HepG2 (cell line): ENCODE results near the gene KNG1. TPM values are rescaled to one million over a fixed set of nuclear protein-coding genes. Genes with fewer than 3 reads are reported as not detected.
A peak's percentile ranks its signal among the peaks of the same experiment; 100 is the strongest.

Experiments used
- CREM ChIP-seq, 2 experiments: sonication (generic) in 1 of 2; formaldehyde crosslinking in 1 of 2; IDR thresholded peaks; 2 replicates each; pipeline versions ENCODE4 v1.4.0 to v1.6.1; 2016 to 2020; ENCODE audit warnings: antibody characterized with exemption in 1 of 2, mild to moderate bottlenecking in 1 of 2, missing genetic modification reagents in 1 of 2
- ISL2 ChIP-seq: sonication (generic); formaldehyde crosslinking; IDR thresholded peaks from 2 replicates; pipeline ENCODE4 v1.5.0; 2020; ENCODE audit warnings: missing genetic modification reagents
- MIXL1 ChIP-seq: IDR thresholded peaks from 2 replicates; pipeline ENCODE4 v1.6.1; 2016
- NFYC ChIP-seq: IDR thresholded peaks from 2 replicates; pipeline ENCODE4 v1.6.1; 2016; ENCODE audit warnings: missing genetic modification reagents, missing compliant biosample characterization
- POLR2AphosphoS2 ChIP-seq: IDR thresholded peaks from 2 replicates; pipeline ENCODE4 v1.6.1; 2011; ENCODE audit warnings: low read depth, low read length, improper control_type of control experiment
- TP53 ChIP-seq: sonication (generic); formaldehyde crosslinking; conservative IDR thresholded peaks from 2 replicates; pipeline ENCODE4 v1.4.0; 2020; ENCODE audit warnings: missing genetic modification reagents
- YEATS4 ChIP-seq: sonication (generic); formaldehyde crosslinking; IDR thresholded peaks from 2 replicates; pipeline ENCODE4 v1.4.0; 2020; ENCODE audit warnings: missing genetic modification reagents, borderline replicate concordance
- ZC3H4 ChIP-seq: sonication (generic); formaldehyde crosslinking; IDR thresholded peaks from 2 replicates; pipeline ENCODE4 v1.4.0; 2020; ENCODE audit warnings: missing genetic modification reagents, borderline replicate concordance
- ZNF569 ChIP-seq: sonication (generic); formaldehyde crosslinking; IDR thresholded peaks from 2 replicates; pipeline ENCODE4 v1.5.0; 2020; ENCODE audit warnings: mild to moderate bottlenecking, missing genetic modification reagents, moderate library complexity, borderline replicate concordance
- ZZZ3 ChIP-seq: sonication (generic); formaldehyde crosslinking; IDR thresholded peaks from 2 replicates; pipeline ENCODE4 v1.4.0; 2020; ENCODE audit warnings: missing genetic modification reagents, mild to moderate bottlenecking, borderline replicate concordance
- polyA plus RNA-seq, 8 experiments: library from polyadenylated mRNA; depleted of rRNA in 3 of 8; stranded (reverse) in 7 of 8; unstranded in 1 of 8; fragments of >200 nt; fragmentation: Illumina TruSeq in 4 of 8; extraction: Trizol in 4 of 8; gene quantifications; 2 replicates each; pipeline versions ENCODE4 v1.2.1 to v1.2.3, GENCODE V29; 2011 to 2016; ENCODE audit warnings: low read depth in 4 of 8, missing spikeins in 1 of 8, mixed read lengths in 1 of 8; ENCODE audit not compliant: insufficient read depth in 1 of 8
- total RNA-seq, 5 experiments: library from RNA; depleted of rRNA; stranded (reverse); fragments of >200 nt; fragmentation: Illumina TruSeq; extraction: Trizol; gene quantifications; 2 replicates each; pipeline ENCODE4 v1.2.3, GENCODE V29; 2016; ENCODE audit warnings: low read depth in 1 of 5
- TF ChIP-seq, protein P1 (sequence below), 2 experiments: sonication (generic) in 1 of 2; formaldehyde crosslinking in 1 of 2; IDR thresholded peaks; 2 replicates each; pipeline versions ENCODE4 v1.4.0 to v1.6.1; 2018 to 2020; ENCODE audit warnings: missing genetic modification reagents in 2 of 2, borderline replicate concordance in 1 of 2, low read depth in 1 of 2, mild to moderate bottlenecking in 1 of 2, missing biosample characterization in 1 of 2
- TF ChIP-seq, protein P2 (sequence below): sonication (generic); formaldehyde crosslinking; IDR thresholded peaks from 2 replicates; pipeline ENCODE4 v1.4.0; 2020; ENCODE audit warnings: low read depth, mild to moderate bottlenecking, missing genetic modification reagents
- TF ChIP-seq, protein P3 (sequence below): sonication (generic); formaldehyde crosslinking; IDR thresholded peaks from 2 replicates; pipeline ENCODE4 v1.5.0; 2020; ENCODE audit warnings: missing genetic modification reagents, mild to moderate bottlenecking, borderline replicate concordance
- TF ChIP-seq, protein P4 (sequence below), 2 experiments: fragments of 450-650 bp in 1 of 2; sonication (generic) in 1 of 2; formaldehyde crosslinking in 1 of 2; IDR thresholded peaks; 2 replicates each; pipeline versions ENCODE4 v1.6.1 to v1.8.0; 2016 to 2022; ENCODE audit warnings: antibody characterized with exemption in 1 of 2, mild to moderate bottlenecking in 1 of 2, missing genetic modification reagents in 1 of 2

KNG1 gene
- total and polyA plus RNA-seq, 2 of the 13 experiments (the other 11 are each of a cell fraction or from before 2014, with no cell fraction given) = 6.5 to 7.0 TPM

DNA sequence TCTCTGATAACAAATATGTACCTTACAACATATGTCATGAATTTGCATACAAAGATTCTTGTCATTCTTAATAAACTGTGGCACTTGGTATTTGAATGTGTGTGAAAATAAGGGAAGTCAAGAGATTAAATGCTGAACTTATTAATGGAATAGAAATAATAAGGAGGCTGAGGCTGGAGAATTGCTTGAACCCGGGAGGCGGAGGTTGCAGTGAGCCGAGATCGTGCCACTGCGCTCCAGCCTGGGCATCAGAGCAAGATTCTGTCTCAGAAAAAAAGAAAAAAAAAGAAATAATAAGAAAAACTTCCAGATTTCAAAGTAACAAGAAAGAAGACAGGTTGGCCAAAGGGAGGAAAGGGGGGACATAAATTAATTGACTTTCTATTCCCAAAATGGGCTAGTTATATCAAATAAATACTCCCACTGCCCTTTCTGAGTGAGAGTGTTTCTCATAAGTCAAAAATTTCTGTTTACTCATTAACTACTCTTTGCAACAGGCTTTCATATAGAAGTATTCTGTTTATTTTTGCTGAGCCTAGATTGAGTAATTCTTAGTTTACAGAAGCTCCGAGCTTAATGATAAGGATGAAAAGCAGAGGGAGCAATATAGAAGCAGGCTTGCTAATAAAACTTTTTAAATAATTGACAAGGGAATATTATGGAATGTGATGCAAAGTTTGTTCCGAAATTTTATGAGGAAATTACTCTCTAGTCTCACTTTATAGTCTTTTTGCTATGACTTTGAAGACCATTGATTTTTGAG lies 25.6 kb downstream of the KNG1 start (continued):
- TF ChIP-seq ZNF569 (CRISPR knock-in tag) (no peak), ZZZ3 (no peak), YEATS4 (CRISPR knock-in tag) (no peak), ISL2 (CRISPR knock-in tag) (peak; percentile 82), ZC3H4 (CRISPR knock-in tag) (no peak), TP53 (CRISPR knock-in tag) (no peak), NFYC (CRISPR knock-in tag) (no peak), POLR2AphosphoS2 (no peak), CREM (IDR thresholded peaks at IDR 0.05) (peak; percentile 55), CREM (CRISPR knock-in tag; IDR thresholded peaks at IDR 0.05) (no peak), MIXL1 (CRISPR knock-in tag) (peak; percentile 82; the same call in 1 of the 2 replicates)
- TF ChIP-seq, protein P1, sequence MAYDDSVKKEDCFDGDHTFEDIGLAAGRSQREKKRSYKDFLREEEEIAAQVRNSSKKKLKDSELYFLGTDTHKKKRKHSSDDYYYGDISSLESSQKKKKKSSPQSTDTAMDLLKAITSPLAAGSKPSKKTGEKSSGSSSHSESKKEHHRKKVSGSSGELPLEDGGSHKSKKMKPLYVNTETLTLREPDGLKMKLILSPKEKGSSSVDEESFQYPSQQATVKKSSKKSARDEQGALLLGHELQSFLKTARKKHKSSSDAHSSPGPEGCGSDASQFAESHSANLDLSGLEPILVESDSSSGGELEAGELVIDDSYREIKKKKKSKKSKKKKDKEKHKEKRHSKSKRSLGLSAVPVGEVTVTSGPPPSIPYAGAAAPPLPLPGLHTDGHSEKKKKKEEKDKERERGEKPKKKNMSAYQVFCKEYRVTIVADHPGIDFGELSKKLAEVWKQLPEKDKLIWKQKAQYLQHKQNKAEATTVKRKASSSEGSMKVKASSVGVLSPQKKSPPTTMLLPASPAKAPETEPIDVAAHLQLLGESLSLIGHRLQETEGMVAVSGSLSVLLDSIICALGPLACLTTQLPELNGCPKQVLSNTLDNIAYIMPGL (CRISPR knock-in tag; IDR thresholded peaks at IDR 0.05; ENCODE audit: borderline replicate concordance in 1 of 2, low read depth in 1 of 2) = no peak
- TF ChIP-seq, protein P2, sequence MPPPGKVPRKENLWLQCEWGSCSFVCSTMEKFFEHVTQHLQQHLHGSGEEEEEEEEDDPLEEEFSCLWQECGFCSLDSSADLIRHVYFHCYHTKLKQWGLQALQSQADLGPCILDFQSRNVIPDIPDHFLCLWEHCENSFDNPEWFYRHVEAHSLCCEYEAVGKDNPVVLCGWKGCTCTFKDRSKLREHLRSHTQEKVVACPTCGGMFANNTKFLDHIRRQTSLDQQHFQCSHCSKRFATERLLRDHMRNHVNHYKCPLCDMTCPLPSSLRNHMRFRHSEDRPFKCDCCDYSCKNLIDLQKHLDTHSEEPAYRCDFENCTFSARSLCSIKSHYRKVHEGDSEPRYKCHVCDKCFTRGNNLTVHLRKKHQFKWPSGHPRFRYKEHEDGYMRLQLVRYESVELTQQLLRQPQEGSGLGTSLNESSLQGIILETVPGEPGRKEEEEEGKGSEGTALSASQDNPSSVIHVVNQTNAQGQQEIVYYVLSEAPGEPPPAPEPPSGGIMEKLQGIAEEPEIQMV (CRISPR knock-in tag) = no peak
- TF ChIP-seq, protein P3, sequence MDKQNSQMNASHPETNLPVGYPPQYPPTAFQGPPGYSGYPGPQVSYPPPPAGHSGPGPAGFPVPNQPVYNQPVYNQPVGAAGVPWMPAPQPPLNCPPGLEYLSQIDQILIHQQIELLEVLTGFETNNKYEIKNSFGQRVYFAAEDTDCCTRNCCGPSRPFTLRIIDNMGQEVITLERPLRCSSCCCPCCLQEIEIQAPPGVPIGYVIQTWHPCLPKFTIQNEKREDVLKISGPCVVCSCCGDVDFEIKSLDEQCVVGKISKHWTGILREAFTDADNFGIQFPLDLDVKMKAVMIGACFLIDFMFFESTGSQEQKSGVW = no peak
- TF ChIP-seq, protein P4, sequence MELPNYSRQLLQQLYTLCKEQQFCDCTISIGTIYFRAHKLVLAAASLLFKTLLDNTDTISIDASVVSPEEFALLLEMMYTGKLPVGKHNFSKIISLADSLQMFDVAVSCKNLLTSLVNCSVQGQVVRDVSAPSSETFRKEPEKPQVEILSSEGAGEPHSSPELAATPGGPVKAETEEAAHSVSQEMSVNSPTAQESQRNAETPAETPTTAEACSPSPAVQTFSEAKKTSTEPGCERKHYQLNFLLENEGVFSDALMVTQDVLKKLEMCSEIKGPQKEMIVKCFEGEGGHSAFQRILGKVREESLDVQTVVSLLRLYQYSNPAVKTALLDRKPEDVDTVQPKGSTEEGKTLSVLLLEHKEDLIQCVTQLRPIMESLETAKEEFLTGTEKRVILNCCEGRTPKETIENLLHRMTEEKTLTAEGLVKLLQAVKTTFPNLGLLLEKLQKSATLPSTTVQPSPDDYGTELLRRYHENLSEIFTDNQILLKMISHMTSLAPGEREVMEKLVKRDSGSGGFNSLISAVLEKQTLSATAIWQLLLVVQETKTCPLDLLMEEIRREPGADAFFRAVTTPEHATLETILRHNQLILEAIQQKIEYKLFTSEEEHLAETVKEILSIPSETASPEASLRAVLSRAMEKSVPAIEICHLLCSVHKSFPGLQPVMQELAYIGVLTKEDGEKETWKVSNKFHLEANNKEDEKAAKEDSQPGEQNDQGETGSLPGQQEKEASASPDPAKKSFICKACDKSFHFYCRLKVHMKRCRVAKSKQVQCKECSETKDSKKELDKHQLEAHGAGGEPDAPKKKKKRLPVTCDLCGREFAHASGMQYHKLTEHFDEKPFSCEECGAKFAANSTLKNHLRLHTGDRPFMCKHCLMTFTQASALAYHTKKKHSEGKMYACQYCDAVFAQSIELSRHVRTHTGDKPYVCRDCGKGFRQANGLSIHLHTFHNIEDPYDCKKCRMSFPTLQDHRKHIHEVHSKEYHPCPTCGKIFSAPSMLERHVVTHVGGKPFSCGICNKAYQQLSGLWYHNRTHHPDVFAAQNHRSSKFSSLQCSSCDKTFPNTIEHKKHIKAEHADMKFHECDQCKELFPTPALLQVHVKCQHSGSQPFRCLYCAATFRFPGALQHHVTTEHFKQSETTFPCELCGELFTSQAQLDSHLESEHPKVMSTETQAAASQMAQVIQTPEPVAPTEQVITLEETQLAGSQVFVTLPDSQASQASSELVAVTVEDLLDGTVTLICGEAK (IDR thresholded peaks at IDR 0.05) = no peak
- TF ChIP-seq, protein P4 (CRISPR knock-in tag; IDR thresholded peaks at IDR 0.05) = no peak
